ENCODE data around the gene VPS9D1.

VPS9D1 gene

GRCh38 chr16:89738538-89739317, 18.0 kb upstream of the VPS9D1 start:
- H3K27ac ChIP-seq, result no peak overlapping the region
- no peak for TF ChIP-seq CTCF (conservative IDR thresholded peaks at IDR 0.05)

GRCh38 chr16:89738072-89738377, 17.3 kb upstream of the VPS9D1 start:
- H3K27ac ChIP-seq, result no peak overlapping the region
- no peak for TF ChIP-seq CTCF (conservative IDR thresholded peaks at IDR 0.05)

- TF ChIP-seq CTCF (conservative IDR thresholded peaks at IDR 0.05), result no peak
- H3K27ac ChIP-seq, result no peak overlapping the region
Measured at GRCh38 chr16:89737341-89738071, 16.8 kb upstream of the VPS9D1 start.

- H3K27ac ChIP-seq, result no peak overlapping the region
- TF ChIP-seq CTCF (conservative IDR thresholded peaks at IDR 0.05), result no peak
Measured at GRCh38 chr16:89736554-89736953, 15.9 kb upstream of the VPS9D1 start.

- no peak overlapping the region for H3K27ac ChIP-seq
- no peak for TF ChIP-seq CTCF (conservative IDR thresholded peaks at IDR 0.05)
Measured at GRCh38 chr16:89733792-89734191, 13.1 kb upstream of the VPS9D1 start.

GRCh38 chr16:89733322-89733721, 12.6 kb upstream of the VPS9D1 start:
- H3K27ac ChIP-seq, result no peak overlapping the region
- TF ChIP-seq CTCF (conservative IDR thresholded peaks at IDR 0.05), result no peak

GRCh38 chr16:89732918-89733242, 12.2 kb upstream of the VPS9D1 start:
- no peak for TF ChIP-seq CTCF (conservative IDR thresholded peaks at IDR 0.05)
- H3K27ac ChIP-seq, result no peak overlapping the region
